WERI-Rb-1 (cell line): ENCODE data around the gene PDCL2.
"Not testable (repeated sequence)": the region's sequence is repeated elsewhere in the genome, so short reads cannot be mapped to it uniquely, and the experiment has no call there.

ENCODE experiments used
- DNase-seq: peaks from one replicate; pipeline ENCODE4 v3.0.0-alpha.2; 2020
- H3K27ac ChIP-seq: fragments of 250-450 bp; sonication (Bioruptor Pico); 2 replicates; pipeline ENCODE4 v1.5.1; 2020; ENCODE audit warnings: mild to moderate bottlenecking, moderate library complexity
- H3K27me3 ChIP-seq: fragments of 250-450 bp; sonication (Bioruptor Pico); 2 replicates; pipeline ENCODE4 v1.5.1; 2021; ENCODE audit warnings: mild to moderate bottlenecking, low read depth, moderate library complexity; ENCODE audit not compliant: insufficient read depth, severe bottlenecking
- H3K36me3 ChIP-seq: fragments of 250-450 bp; sonication (Bioruptor Pico); 2 replicates; pipeline ENCODE4 v1.5.1; 2020; ENCODE audit warnings: mild to moderate bottlenecking, moderate library complexity
- H3K4me3 ChIP-seq: 2 replicates; pipeline ENCODE4 v1.5.1; 2011; ENCODE audit warnings: low read depth, mild to moderate bottlenecking, control low read depth, low read length
- H3K9me3 ChIP-seq: fragments of 250-450 bp; sonication (Bioruptor Pico); 2 replicates; pipeline ENCODE4 v1.5.1; 2021; ENCODE audit warnings: mild to moderate bottlenecking, moderate library complexity; ENCODE audit not compliant: severe bottlenecking
- CTCF ChIP-seq: IDR thresholded peaks from 2 replicates; pipeline ENCODE4 v1.5.1; 2011; ENCODE audit warnings: low read depth, mild to moderate bottlenecking, control low read depth, inconsistent platforms, low read length

Gene PDCL2

GRCh38 chr4:55608591-55608990 lies 16.5 kb upstream of the PDCL2 start:
- Histone ChIP-seq H3K36me3 (no peaks in the 10 kb centered on the region), H3K27ac (no peak overlapping the region)
- no peak for TF ChIP-seq CTCF

GRCh38 chr4:55604996-55605395 lies 13.0 kb upstream of the PDCL2 start:
- H3K4me3 ChIP-seq, result peak overlapping the region; percentile 48
- peak; percentile 62 for DNase-seq
- no peaks in the 10 kb centered on the region for H3K27me3 ChIP-seq
- no peaks in the 10 kb centered on the region for H3K9me3 ChIP-seq
- peak overlapping the region; percentile 54 for H3K27ac ChIP-seq
- no peaks in the 10 kb centered on the region for H3K36me3 ChIP-seq
- no peak for TF ChIP-seq CTCF

More at GRCh38 chr4:55608591-55608990, 16.5 kb upstream of the PDCL2 start:
- no peak for DNase-seq
- H3K9me3 ChIP-seq, result no peaks in the 10 kb centered on the region
- no peaks in the 10 kb centered on the region for H3K27me3 ChIP-seq
- H3K4me3 ChIP-seq, result no peak overlapping the region

GRCh38 chr4:55600640-55601039 lies 8.6 kb upstream of the PDCL2 start:
- Histone ChIP-seq H3K27ac (no peak overlapping the region), H3K4me3 (no peak overlapping the region), H3K36me3 (no peaks in the 10 kb centered on the region), H3K9me3 (no peaks in the 10 kb centered on the region), H3K27me3 (no peaks in the 10 kb centered on the region)
- no peak for TF ChIP-seq CTCF
- DNase-seq, result no peak

GRCh38 chr4:55598641-55599040 lies 6.6 kb upstream of the PDCL2 start:
- H3K27me3 ChIP-seq, result no peaks in the 10 kb centered on the region
- no peaks in the 10 kb centered on the region for H3K9me3 ChIP-seq
- no peak for DNase-seq
- H3K4me3 ChIP-seq, result no peak overlapping the region
- no peaks in the 10 kb centered on the region for H3K36me3 ChIP-seq
- H3K27ac ChIP-seq, result no peak overlapping the region
- no peak for TF ChIP-seq CTCF

GRCh38 chr4:55588160-55588559 lies 3.9 kb downstream of the PDCL2 start:
- no peak for TF ChIP-seq CTCF
- Histone ChIP-seq H3K9me3 (peaks cover 3% of the 10 kb centered on the region), H3K4me3 (no peak overlapping the region), H3K27me3 (no peaks in the 10 kb centered on the region), H3K27ac (no peak overlapping the region), H3K36me3 (no peaks in the 10 kb centered on the region)
- DNase-seq, result no peak

GRCh38 chr4:55582773-55583172 lies 9.3 kb downstream of the PDCL2 start:
- H3K36me3 ChIP-seq, DNase-seq: not testable (repeated sequence)

More at GRCh38 chr4:55582773-55583172, 9.3 kb downstream of the PDCL2 start:
- not testable (repeated sequence) for H3K27ac ChIP-seq, H3K27me3 ChIP-seq, H3K4me3 ChIP-seq, H3K9me3 ChIP-seq
